ENCODE results near the gene SMARCB1.

Gene SMARCB1

GRCh38 chr22:23775779-23776375 is 10.9 kb upstream of the SMARCB1 start:
- peak; percentile 45 for DNase-seq
- in situ Hi-C loops (cut with HindIII; ENCODE audit: low pct_ligation_motif_present, low pct_unique_long_range_greater_than_20kb, low sequenced_read_pairs) = no loop called here

- DNase-seq = no peak
- in situ Hi-C loops (cut with HindIII; ENCODE audit: low pct_ligation_motif_present, low pct_unique_long_range_greater_than_20kb, low sequenced_read_pairs) = no loop called here
Measured at GRCh38 chr22:23777776-23778576, 8.8 kb upstream of the SMARCB1 start.

- in situ Hi-C loops (cut with HindIII; ENCODE audit: low pct_ligation_motif_present, low pct_unique_long_range_greater_than_20kb, low sequenced_read_pairs) = no loop called here
- DNase-seq = no peak
Measured at GRCh38 chr22:23778577-23778900, 8.2 kb upstream of the SMARCB1 start.

- no peak for DNase-seq
- in situ Hi-C loops (cut with HindIII; ENCODE audit: low pct_ligation_motif_present, low pct_unique_long_range_greater_than_20kb, low sequenced_read_pairs) = no loop called here
Measured at GRCh38 chr22:23779083-23779482, 7.7 kb upstream of the SMARCB1 start.

- in situ Hi-C loops (cut with HindIII; ENCODE audit: low pct_ligation_motif_present, low pct_unique_long_range_greater_than_20kb, low sequenced_read_pairs) = no loop called here
- no peak for DNase-seq
Measured at GRCh38 chr22:23779731-23780130, 7.0 kb upstream of the SMARCB1 start.

GRCh38 chr22:23780146-23780748 is 6.5 kb upstream of the SMARCB1 start:
- DNase-seq = no peak
- in situ Hi-C loops (cut with HindIII; ENCODE audit: low pct_ligation_motif_present, low pct_unique_long_range_greater_than_20kb, low sequenced_read_pairs) = no loop called here

GRCh38 chr22:23781065-23781464 is 5.7 kb upstream of the SMARCB1 start:
- in situ Hi-C loops (cut with HindIII; ENCODE audit: low pct_ligation_motif_present, low pct_unique_long_range_greater_than_20kb, low sequenced_read_pairs) = no loop called here
- DNase-seq = no peak

- peak; percentile 35 for DNase-seq
- in situ Hi-C loops (cut with HindIII; ENCODE audit: low pct_ligation_motif_present, low pct_unique_long_range_greater_than_20kb, low sequenced_read_pairs) = no loop called here
Measured at GRCh38 chr22:23781511-23782183, 5.1 kb upstream of the SMARCB1 start.

GRCh38 chr22:23782252-23782651 is 4.5 kb upstream of the SMARCB1 start:
- no peak for DNase-seq
- in situ Hi-C loops (cut with HindIII; ENCODE audit: low pct_ligation_motif_present, low pct_unique_long_range_greater_than_20kb, low sequenced_read_pairs) = no loop called here

- in situ Hi-C loops (cut with HindIII; ENCODE audit: low pct_ligation_motif_present, low pct_unique_long_range_greater_than_20kb, low sequenced_read_pairs) = no loop called here
- DNase-seq = no peak
Measured at GRCh38 chr22:23782703-23783102, 4.1 kb upstream of the SMARCB1 start.

- DNase-seq = no peak
- in situ Hi-C loops (cut with HindIII; ENCODE audit: low pct_ligation_motif_present, low pct_unique_long_range_greater_than_20kb, low sequenced_read_pairs) = no loop called here
Measured at GRCh38 chr22:23783265-23784150, 3.3 kb upstream of the SMARCB1 start.

- in situ Hi-C loops (cut with HindIII; ENCODE audit: low pct_ligation_motif_present, low pct_unique_long_range_greater_than_20kb, low sequenced_read_pairs) = no loop called here
- DNase-seq = no peak
Measured at GRCh38 chr22:23784215-23784732, 2.5 kb upstream of the SMARCB1 start.

GRCh38 chr22:23786261-23786710 is 480 bp upstream of the SMARCB1 start:
- in situ Hi-C loops (cut with HindIII; ENCODE audit: low pct_ligation_motif_present, low pct_unique_long_range_greater_than_20kb, low sequenced_read_pairs) = no loop called here
- DNase-seq = no peak

- in situ Hi-C loops (cut with HindIII; ENCODE audit: low pct_ligation_motif_present, low pct_unique_long_range_greater_than_20kb, low sequenced_read_pairs) = no loop called here
- no peak for DNase-seq
Measured at GRCh38 chr22:23787600-23787896, 782 bp downstream of the SMARCB1 start.

- in situ Hi-C loops (cut with HindIII; ENCODE audit: low pct_ligation_motif_present, low pct_unique_long_range_greater_than_20kb, low sequenced_read_pairs) = no loop called here
- no peak for DNase-seq
Measured at GRCh38 chr22:23787910-23788309, 1.1 kb downstream of the SMARCB1 start.

- DNase-seq = no peak
- in situ Hi-C loops (cut with HindIII; ENCODE audit: low pct_ligation_motif_present, low pct_unique_long_range_greater_than_20kb, low sequenced_read_pairs) = no loop called here
Measured at GRCh38 chr22:23789121-23789520, 2.4 kb downstream of the SMARCB1 start.

GRCh38 chr22:23789638-23790037 is 2.9 kb downstream of the SMARCB1 start:
- in situ Hi-C loops (cut with HindIII; ENCODE audit: low pct_ligation_motif_present, low pct_unique_long_range_greater_than_20kb, low sequenced_read_pairs) = no loop called here
- no peak for DNase-seq

Data from ACHN (cell line).